ENCODE data around the gene UTP25. TPM values are rescaled to one million over a fixed set of nuclear protein-coding genes. Genes with fewer than 3 reads are reported as not detected.

The UTP25 gene
- total RNA-seq (ENCODE audit: unreplicated experiment): 4.6 TPM
- long read RNA-seq, full-length matches to known transcripts: 2 of 3 reads
- long read RNA-seq, partial matches to known transcripts: 0 of 3 reads
- long read RNA-seq, other reads (novel, unspliced or antisense): 1 of 3 reads

- H3K9me3 Mint-ChIP-seq (ENCODE audit: unreplicated experiment): no peaks in the 10 kb centered on the region
- H3K4me3 Mint-ChIP-seq (ENCODE audit: unreplicated experiment): peak within 1 kb of the TSS; percentile 96
- H3K4me1 Mint-ChIP-seq (ENCODE audit: unreplicated experiment): peaks cover 12% of the 10 kb centered on the region
- TF ChIP-seq CTCF (IDR thresholded peaks at IDR 0.05; ENCODE audit: unreplicated experiment): peak; percentile 67
- peak; percentile 93 for DNase-seq (ENCODE audit: low spot score)
- no peaks in the 10 kb centered on the region for H3K36me3 Mint-ChIP-seq (ENCODE audit: low read depth, unreplicated experiment)
- peak within 1 kb of the TSS; percentile 88 for H3K27ac Mint-ChIP-seq (ENCODE audit: unreplicated experiment)
- H3K27me3 Mint-ChIP-seq (ENCODE audit: unreplicated experiment): no peaks in the 10 kb centered on the region
These were observed at the start of gene UTP25 for GRCh38 chr1:209827384-209828262. Gene UTP25 (plus strand): TSS chr1:209827972. CDS start chr1:209828064, 92 bp downstream.

GRCh38 chr1:209778102-209778501 is 49.7 kb upstream of the UTP25 start:
- peaks cover 7% of the 10 kb centered on the region for H3K4me1 Mint-ChIP-seq (ENCODE audit: unreplicated experiment)
- H3K27me3 Mint-ChIP-seq (ENCODE audit: unreplicated experiment): peaks cover 2% of the 10 kb centered on the region
- no peak for DNase-seq (ENCODE audit: low spot score)
- no peaks in the 10 kb centered on the region for H3K36me3 Mint-ChIP-seq (ENCODE audit: low read depth, unreplicated experiment)
- H3K27ac Mint-ChIP-seq (ENCODE audit: unreplicated experiment): no peak overlapping the region
- no peak overlapping the region for H3K4me3 Mint-ChIP-seq (ENCODE audit: unreplicated experiment)
- no peaks in the 10 kb centered on the region for H3K9me3 Mint-ChIP-seq (ENCODE audit: unreplicated experiment)
- no peak for TF ChIP-seq CTCF (IDR thresholded peaks at IDR 0.05; ENCODE audit: unreplicated experiment)

- Mint-ChIP-seq H3K27ac (ENCODE audit: unreplicated experiment) (no peak overlapping the region), H3K4me3 (ENCODE audit: unreplicated experiment) (no peak overlapping the region), H3K4me1 (ENCODE audit: unreplicated experiment) (peaks cover 15% of the 10 kb centered on the region), H3K27me3 (ENCODE audit: unreplicated experiment) (peaks cover 8% of the 10 kb centered on the region), H3K36me3 (ENCODE audit: low read depth, unreplicated experiment) (no peaks in the 10 kb centered on the region), H3K9me3 (ENCODE audit: unreplicated experiment) (no peaks in the 10 kb centered on the region)
- no peak for DNase-seq (ENCODE audit: low spot score)
- TF ChIP-seq CTCF (IDR thresholded peaks at IDR 0.05; ENCODE audit: unreplicated experiment): no peak
These were observed 47.5 kb upstream of the UTP25 start for GRCh38 chr1:209780268-209780667.

GRCh38 chr1:209783386-209783785 is 44.4 kb upstream of the UTP25 start:
- DNase-seq (ENCODE audit: low spot score): no peak
- no peak overlapping the region for H3K27ac Mint-ChIP-seq (ENCODE audit: unreplicated experiment)
- H3K4me1 Mint-ChIP-seq (ENCODE audit: unreplicated experiment): peaks cover 15% of the 10 kb centered on the region
- TF ChIP-seq CTCF (IDR thresholded peaks at IDR 0.05; ENCODE audit: unreplicated experiment): no peak
- no peaks in the 10 kb centered on the region for H3K9me3 Mint-ChIP-seq (ENCODE audit: unreplicated experiment)
- peaks cover 10% of the 10 kb centered on the region for H3K27me3 Mint-ChIP-seq (ENCODE audit: unreplicated experiment)
- peak overlapping the region; percentile 91 for H3K4me3 Mint-ChIP-seq (ENCODE audit: unreplicated experiment)
- H3K36me3 Mint-ChIP-seq (ENCODE audit: low read depth, unreplicated experiment): peaks cover 9% of the 10 kb centered on the region
